HL-60 (cell line): ENCODE data around the gene RER1.

Source experiments
- DNase-seq, 2 experiments: peaks; one replicate each; pipeline ENCODE4 v3.0.0-alpha.2; 2010 to 2020; ENCODE audit warnings: low read depth in 1 of 2, low spot score in 1 of 2
- H3K27ac ChIP-seq: fragments of 250-450 bp; sonication (Bioruptor Pico); replicated peaks from 2 replicates; pipeline ENCODE4 v1.5.1; 2020; ENCODE audit warnings: mild to moderate bottlenecking, moderate library complexity
- H3K27me3 ChIP-seq: fragments of 250-450 bp; sonication (Bioruptor Pico); 2 replicates; pipeline ENCODE4 v1.5.1; 2021; ENCODE audit warnings: mild to moderate bottlenecking, moderate library complexity; ENCODE audit not compliant: insufficient read depth, poor library complexity, severe bottlenecking
- H3K4me3 ChIP-seq: replicated peaks from 2 replicates; pipeline ENCODE4 v1.5.1; 2011; ENCODE audit warnings: mild to moderate bottlenecking, control low read depth, low read length; ENCODE audit not compliant: insufficient read depth
- CTCF ChIP-seq: IDR thresholded peaks from one replicate; pipeline ENCODE4 v1.5.1; 2011; ENCODE audit warnings: low read length, control low read depth, inconsistent platforms; ENCODE audit not compliant: insufficient read depth
- GABPA ChIP-seq: IDR thresholded peaks from 2 replicates; pipeline ENCODE4 v1.6.1; 2012; ENCODE audit warnings: low read depth
- POLR2AphosphoS5 ChIP-seq: IDR thresholded peaks from 2 replicates; pipeline ENCODE4 v1.6.1; 2012; ENCODE audit warnings: low read depth
- REST ChIP-seq: IDR thresholded peaks from 2 replicates; pipeline ENCODE4 v1.6.1; 2012; ENCODE audit warnings: low read depth; ENCODE audit not compliant: insufficient replicate concordance
- SPI1 ChIP-seq: IDR thresholded peaks from 2 replicates; pipeline ENCODE4 v1.6.1; 2012; ENCODE audit warnings: low read depth, mild to moderate bottlenecking, borderline replicate concordance

Gene RER1

GRCh38 chr1:2452932-2453315 lies 61.3 kb downstream of the RER1 start:
- TF ChIP-seq CTCF (no peak), POLR2AphosphoS5 (no peak), REST (no peak), SPI1 (no peak), GABPA (no peak)
- DNase-seq: no peak
- H3K4me3 ChIP-seq: no peak overlapping the region
- no peak overlapping the region for H3K27ac ChIP-seq
- H3K27me3 ChIP-seq: peaks cover 8% of the 10 kb centered on the region

- H3K4me3 ChIP-seq: no peak overlapping the region
- no peak for TF ChIP-seq SPI1
- no peak for TF ChIP-seq REST
- TF ChIP-seq POLR2AphosphoS5: no peak
- no peak for TF ChIP-seq CTCF
- no peak for TF ChIP-seq GABPA
- peaks cover 3% of the 10 kb centered on the region for H3K27me3 ChIP-seq
- H3K27ac ChIP-seq: no peak overlapping the region
- no peak for DNase-seq
Measured at GRCh38 chr1:2454227-2454626, 62.6 kb downstream of the RER1 start.
